ENCODE data around the gene FILIP1L.

DNA sequence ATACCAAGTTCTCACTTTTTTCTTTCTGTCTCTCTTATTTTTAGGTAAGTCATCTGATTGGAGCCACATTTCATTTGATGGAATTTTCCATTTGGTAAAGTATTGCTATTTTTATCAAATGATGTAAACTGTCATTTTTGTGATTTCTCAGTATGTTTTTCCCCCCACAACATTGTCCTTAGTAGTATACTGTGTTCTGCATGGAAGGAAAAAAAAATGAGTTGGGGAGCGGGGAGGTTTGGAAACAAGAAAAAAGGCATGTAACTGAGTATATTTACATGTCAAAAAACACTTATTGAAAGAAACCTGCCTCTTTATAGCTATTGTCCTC is 104.2 kb downstream of the FILIP1L start:
- no peak for TF ChIP-seq POLR2A (IDR thresholded peaks at IDR 0.05)
- TF ChIP-seq, protein P1, sequence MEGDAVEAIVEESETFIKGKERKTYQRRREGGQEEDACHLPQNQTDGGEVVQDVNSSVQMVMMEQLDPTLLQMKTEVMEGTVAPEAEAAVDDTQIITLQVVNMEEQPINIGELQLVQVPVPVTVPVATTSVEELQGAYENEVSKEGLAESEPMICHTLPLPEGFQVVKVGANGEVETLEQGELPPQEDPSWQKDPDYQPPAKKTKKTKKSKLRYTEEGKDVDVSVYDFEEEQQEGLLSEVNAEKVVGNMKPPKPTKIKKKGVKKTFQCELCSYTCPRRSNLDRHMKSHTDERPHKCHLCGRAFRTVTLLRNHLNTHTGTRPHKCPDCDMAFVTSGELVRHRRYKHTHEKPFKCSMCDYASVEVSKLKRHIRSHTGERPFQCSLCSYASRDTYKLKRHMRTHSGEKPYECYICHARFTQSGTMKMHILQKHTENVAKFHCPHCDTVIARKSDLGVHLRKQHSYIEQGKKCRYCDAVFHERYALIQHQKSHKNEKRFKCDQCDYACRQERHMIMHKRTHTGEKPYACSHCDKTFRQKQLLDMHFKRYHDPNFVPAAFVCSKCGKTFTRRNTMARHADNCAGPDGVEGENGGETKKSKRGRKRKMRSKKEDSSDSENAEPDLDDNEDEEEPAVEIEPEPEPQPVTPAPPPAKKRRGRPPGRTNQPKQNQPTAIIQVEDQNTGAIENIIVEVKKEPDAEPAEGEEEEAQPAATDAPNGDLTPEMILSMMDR (IDR thresholded peaks at IDR 0.05): no peak

Data from heart left ventricle (tissue), 13 donors.